Measurements from ENCODE around the gene GALNT18.
A peak's percentile ranks its signal among the peaks of the same experiment; 100 is the strongest.

The GALNT18 gene

DNA sequence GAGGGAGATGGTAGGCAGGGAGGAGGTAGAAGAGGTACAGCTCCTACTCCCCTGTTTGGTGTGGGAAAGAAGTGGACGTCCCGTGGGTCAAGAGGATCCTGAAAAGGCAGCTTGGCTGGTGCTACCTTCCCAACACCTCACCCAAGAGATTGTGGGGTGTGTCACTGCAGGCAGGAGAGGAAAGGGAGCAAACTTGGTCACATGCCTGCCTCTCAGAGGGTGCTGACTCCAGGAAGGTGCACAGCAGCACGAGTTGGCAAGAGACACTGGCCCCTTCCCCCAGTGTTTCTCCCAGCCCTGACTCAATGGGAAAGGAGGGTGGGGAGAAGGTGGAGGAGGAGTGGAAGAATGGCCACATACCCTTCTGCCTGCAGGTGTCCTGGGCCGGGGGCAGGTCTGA is 368.3 kb downstream of the GALNT18 start:
- no peak for DNase-seq

DNA sequence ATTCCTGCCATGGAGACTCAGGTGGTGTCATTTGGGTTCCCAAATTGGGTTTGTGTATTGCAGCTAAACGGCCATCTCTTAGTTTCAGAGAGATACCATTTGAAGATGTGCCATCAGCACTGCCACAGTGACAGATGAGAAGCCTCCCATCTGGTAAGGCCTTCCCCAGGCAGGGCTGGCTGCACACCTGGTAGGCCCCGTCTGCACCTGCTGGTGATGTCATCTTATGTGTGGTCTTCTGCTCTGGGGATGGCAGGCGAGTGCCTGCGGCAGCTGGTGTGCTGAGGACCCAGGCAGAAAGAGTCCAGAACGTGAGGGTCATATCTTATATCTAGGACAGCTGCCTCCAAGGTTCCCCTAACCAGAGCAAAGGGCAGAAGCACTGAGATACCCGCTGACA is 369.4 kb downstream of the GALNT18 start:
- no peak for DNase-seq

- DNase-seq = no peak
These were observed 370.3 kb downstream of the GALNT18 start for GRCh38 chr11:11251394-11251970.

- DNase-seq = no peak
These were observed 371.3 kb downstream of the GALNT18 start for GRCh38 chr11:11250470-11250869.

GRCh38 chr11:11247576-11247975 is 374.2 kb downstream of the GALNT18 start:
- DNase-seq = no peak

DNA sequence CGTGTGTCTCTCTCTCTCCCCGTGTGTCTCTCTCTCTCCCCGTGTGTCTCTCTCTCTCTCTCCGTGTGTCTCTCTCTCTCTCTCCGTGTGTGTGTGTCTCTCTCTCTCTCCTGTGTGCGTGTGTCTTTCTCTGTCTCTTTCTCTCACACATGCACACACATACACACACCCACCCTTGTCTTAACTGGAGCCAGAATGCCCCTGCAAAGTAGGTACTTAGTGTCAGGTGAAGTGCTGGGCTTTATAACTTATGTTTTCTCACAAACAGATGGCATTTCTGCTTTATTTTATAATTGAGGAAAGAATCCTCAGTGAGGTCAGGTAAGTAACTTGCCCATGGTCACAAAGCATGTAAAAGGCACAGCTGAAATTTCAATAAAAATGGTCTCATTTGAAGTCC is 374.7 kb downstream of the GALNT18 start:
- DNase-seq = no peak

GRCh38 chr11:11246166-11246565 is 375.6 kb downstream of the GALNT18 start:
- DNase-seq = no peak

- no peak for DNase-seq
These were observed 376.4 kb downstream of the GALNT18 start for GRCh38 chr11:11245453-11245852.

DNA sequence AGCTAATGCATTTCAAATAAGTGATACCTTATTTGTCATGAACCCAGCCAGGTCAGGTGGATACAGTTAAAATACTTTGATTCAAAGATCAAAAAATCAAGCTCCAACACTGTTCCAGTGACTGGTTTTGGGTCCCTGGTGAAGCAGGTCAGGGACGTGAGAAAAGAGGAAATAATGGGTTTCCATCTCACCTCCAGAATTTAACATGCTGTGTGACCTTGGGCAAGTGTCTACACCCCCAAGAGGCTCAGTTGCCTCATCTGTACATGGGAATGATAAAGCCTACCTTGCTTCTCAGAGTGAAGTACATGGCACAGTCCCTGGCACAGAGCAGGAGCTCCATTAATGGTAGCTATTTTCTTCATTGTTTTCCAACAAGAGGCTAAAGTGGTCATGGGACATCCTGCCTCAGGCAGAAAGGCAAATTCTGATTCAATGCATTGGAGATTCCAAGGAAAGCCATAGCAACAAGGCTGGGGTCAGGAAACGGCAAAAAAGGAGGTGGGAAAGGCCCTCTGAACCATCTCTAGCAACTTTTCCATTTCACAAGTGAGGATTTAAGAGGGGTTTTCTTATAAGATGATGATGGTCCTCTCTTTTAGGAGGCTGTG is 377.2 kb downstream of the GALNT18 start:
- no peak for DNase-seq

GRCh38 chr11:11243590-11244469 is 378.0 kb downstream of the GALNT18 start:
- no peak for DNase-seq

DNA sequence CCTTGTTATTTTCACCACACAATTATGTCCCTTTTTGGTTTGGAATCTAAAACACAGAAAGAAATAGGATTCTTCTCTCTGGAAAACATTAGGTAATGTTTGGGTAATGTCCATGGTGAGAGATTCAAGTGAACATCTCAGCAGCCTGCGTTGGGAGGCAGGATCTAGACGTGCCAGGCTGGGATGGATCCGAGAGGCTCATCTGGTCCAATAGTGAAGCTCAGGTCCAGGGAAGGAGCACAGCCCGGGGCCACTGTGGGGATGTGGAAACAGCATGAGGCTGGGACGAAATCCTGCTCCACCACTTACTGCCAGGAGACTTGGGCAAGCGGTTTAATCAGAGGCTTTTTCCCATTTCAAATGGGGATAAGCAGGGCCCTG is 378.6 kb downstream of the GALNT18 start:
- no peak for DNase-seq

GRCh38 chr11:11241284-11241683 is 380.5 kb downstream of the GALNT18 start:
- DNase-seq = no peak

DNA sequence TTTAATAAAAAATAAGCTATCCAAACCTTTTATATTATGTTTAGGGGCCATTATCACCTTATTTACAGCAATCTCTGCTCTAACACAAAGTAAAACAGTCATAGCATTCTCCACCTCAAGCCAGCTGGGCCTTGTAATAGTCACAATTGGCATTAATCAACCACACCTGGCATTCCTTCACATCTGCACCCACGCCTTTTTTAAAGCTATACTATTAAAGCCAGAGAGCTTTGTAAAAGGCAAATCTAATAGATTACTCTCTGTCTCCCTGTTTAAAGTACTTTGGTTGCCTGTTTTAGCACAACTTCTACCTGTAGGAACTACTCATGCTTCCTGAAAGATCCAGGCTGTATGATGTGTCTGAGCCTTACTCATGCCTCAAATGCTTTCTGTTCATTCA is 381.8 kb downstream of the GALNT18 start:
- DNase-seq = no peak

GRCh38 chr11:11237070-11237832 is 384.6 kb downstream of the GALNT18 start:
- DNase-seq = no peak

DNA sequence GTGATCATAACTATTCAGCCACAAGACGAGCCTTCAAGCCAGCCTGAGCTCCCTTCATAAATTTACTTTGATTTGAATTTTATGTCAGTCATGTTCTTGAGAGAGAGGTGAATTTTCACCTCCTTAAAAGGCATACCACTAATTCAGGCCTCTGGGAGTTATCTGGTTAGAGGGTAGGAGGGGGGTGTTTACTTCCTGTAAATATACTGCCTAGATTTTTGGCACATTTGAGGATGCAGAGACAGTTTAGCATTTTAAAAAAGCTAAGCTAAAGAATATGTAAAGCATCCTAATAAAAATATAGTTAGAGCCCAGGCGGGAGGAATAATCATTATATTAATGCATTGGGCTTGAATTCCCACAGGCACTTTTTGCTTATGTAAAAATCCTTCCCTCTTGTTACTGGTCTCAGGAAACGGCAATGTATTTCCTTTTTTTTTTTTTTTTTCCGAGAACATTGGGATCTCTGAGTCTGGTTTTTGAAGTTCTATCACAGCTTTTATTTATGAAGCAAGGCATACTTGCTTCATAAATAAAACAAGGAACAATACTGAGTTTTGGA is 385.2 kb downstream of the GALNT18 start:
- DNase-seq = no peak

DNA sequence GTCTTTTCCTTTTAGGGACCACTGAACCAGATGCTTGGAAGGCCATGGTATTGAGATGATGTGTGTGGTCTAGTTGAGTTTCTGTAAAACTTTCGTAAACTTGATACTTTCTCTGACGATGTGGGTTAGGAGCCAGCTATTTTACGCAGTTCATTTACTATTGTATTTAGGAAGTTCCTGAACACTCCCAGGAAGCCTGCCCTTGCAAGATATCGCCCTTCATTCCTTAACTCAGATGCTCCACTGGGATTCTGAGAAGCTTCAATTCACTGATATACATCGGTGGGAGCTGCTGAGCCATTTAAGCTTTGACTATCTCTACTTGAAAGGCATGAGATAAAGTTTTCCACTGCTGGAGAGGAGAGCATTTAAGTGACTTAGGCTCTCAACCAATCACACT is 390.0 kb downstream of the GALNT18 start:
- no peak for DNase-seq

- no peak for DNase-seq
These were observed 390.8 kb downstream of the GALNT18 start for GRCh38 chr11:11230802-11231562.

DNA sequence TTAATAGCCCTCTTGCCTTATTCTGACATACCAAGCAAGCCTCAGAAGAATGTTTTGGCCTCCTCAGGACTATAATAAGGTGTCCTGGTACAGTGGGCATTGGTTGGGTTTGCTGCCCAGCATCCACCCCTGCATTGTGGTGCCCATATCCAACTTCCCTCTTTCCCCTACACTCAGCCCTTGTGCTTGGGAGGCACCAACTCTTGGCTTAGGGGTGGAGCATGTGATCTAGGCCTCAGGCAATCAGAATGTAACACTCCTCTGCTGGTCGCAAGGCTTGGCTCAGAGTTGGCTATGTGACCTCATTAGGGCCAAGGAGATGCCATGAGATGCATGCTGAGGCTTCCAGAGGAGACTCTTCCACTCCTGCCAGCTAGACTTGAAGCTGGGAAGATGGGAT is 391.7 kb downstream of the GALNT18 start:
- DNase-seq = no peak

GRCh38 chr11:11229647-11230046 is 392.2 kb downstream of the GALNT18 start:
- peak; percentile 37 for DNase-seq

- DNase-seq = no peak
These were observed 394.3 kb downstream of the GALNT18 start for GRCh38 chr11:11227296-11228085.

All from NCI-H226 (cell line).